Measurements from ENCODE around the gene AGBL1.

- no peak for TF ChIP-seq REST (IDR thresholded peaks at IDR 0.05; ENCODE audit: insufficient read depth in 1 of 2, low read depth in 2 of 2, low read length in 2 of 2)
- TF ChIP-seq SIN3A (IDR thresholded peaks at IDR 0.05; ENCODE audit: borderline replicate concordance, insufficient read depth, low read length) = no peak
- TF ChIP-seq POLR2AphosphoS5 (IDR thresholded peaks at IDR 0.05; ENCODE audit: low read depth, low read length) = no peak
- no peak for TF ChIP-seq TAF1 (IDR thresholded peaks at IDR 0.05; ENCODE audit: borderline replicate concordance, insufficient read depth, low read length)
Measured at GRCh38 chr15:86347245-86347644, 267.6 kb downstream of the AGBL1 start.

Measured in PFSK-1 (cell line).